ENCODE results near the gene OR8D1. TPM values are rescaled to one million over a fixed set of nuclear protein-coding genes. Genes with fewer than 3 reads are reported as not detected.

OR8D1 gene
- total and polyA plus RNA-seq, 2 donors (not counting 3 experiments of a cell fraction or from before 2014, with no cell fraction given): not detected

GRCh38 chr11:124310721-124311120 is 3.0 kb downstream of the OR8D1 start:
- intact Hi-C loops (cut with micrococcal nuclease) (no loop called here), dilution Hi-C loops (cut with MboI; ENCODE audit: extremely low pct_ligation_motif_present, low sequenced_read_pairs) (no loop called here)
- Histone ChIP-seq H3K36me3 (ENCODE audit: control insufficient read depth in 2 of 2, extremely low read depth in 1 of 2, insufficient read depth in 2 of 2, low read length in 2 of 2) (no peaks in the 10 kb centered on the region), H3K9me3 (replicated peaks; ENCODE audit: control insufficient read depth, insufficient read depth, low read length) (no peaks in the 10 kb centered on the region), H3K79me2 (ENCODE audit: control insufficient read depth, insufficient read depth, low read length) (no peaks in the 10 kb centered on the region), H3K9ac (replicated peaks; ENCODE audit: extremely low read depth, insufficient read depth, low read length) (no peak overlapping the region), H2AFZ (ENCODE audit: low read depth, low read length) (no peak overlapping the region), H4K20me1 (replicated peaks; ENCODE audit: control insufficient read depth, extremely low read depth, insufficient read depth, low read length) (no peaks in the 10 kb centered on the region), H3K27ac (ENCODE audit: insufficient read depth, low read depth, low read length) (no peak overlapping the region), H3K4me3 (replicated peaks in 1 of 3; ENCODE audit: insufficient read depth in 1 of 3, low read depth in 1 of 3, low read length in 3 of 3) (no peak overlapping the region), H3K4me1 (ENCODE audit: control insufficient read depth, extremely low read depth, insufficient read depth, low read length) (peaks cover 6% of the 10 kb centered on the region), H3K4me2 (ENCODE audit: insufficient read depth, low read length) (no peak overlapping the region), H3K9me1 (replicated peaks; ENCODE audit: control insufficient read depth, extremely low read depth, insufficient read depth, low read length) (no peaks in the 10 kb centered on the region), H3K27me3 (ENCODE audit: control insufficient read depth in 2 of 2, insufficient read depth in 2 of 2, low read length in 2 of 2) (peaks cover 0 to 9% of the 10 kb centered on the region in 2 experiments)
- no TSS peak for BruUV-seq (replicated peaks)
- CTCF ChIA-PET: no interaction called here
- FAIRE-seq (no peak), DNase-seq (ENCODE audit: low read depth, low spot score) (peak; percentile 16)
- POLR2A ChIA-PET: no interaction called here
- TF ChIP-seq POLR2AphosphoS5 (IDR thresholded peaks at IDR 0.05; ENCODE audit: insufficient read depth, low read depth, low read length): no peak
- no peak for TF ChIP-seq GATA2 (IDR thresholded peaks at IDR 0.05; ENCODE audit: insufficient read depth, insufficient read length, low read depth, low read length)
- peak; percentile 17 for TF ChIP-seq FOS (IDR thresholded peaks at IDR 0.05; ENCODE audit: borderline replicate concordance, insufficient read depth, low read length)
- no peak for TF ChIP-seq POLR2A (IDR thresholded peaks at IDR 0.05; ENCODE audit: low read depth, low read length)

GRCh38 chr11:124307093-124307492 is 6.7 kb downstream of the OR8D1 start:
- H3K79me2 ChIP-seq (ENCODE audit: control insufficient read depth, insufficient read depth, low read length): no peaks in the 10 kb centered on the region
- H3K9me1 ChIP-seq (replicated peaks; ENCODE audit: control insufficient read depth, extremely low read depth, insufficient read depth, low read length): no peaks in the 10 kb centered on the region
- CTCF ChIA-PET: interaction anchor here (1.9 kb wide), 1 partner anchor 235 kb away, joined by 8 read pairs; no protein-coding TSS in a partner anchor
- no peak for TF ChIP-seq JUN (IDR thresholded peaks at IDR 0.05; ENCODE audit: borderline replicate concordance, insufficient read depth, insufficient read length, low read depth)
- TF ChIP-seq POLR2A (IDR thresholded peaks at IDR 0.05; ENCODE audit: low read depth, low read length): no peak
- TF ChIP-seq EZH2 (IDR thresholded peaks at IDR 0.05; ENCODE audit: borderline replicate concordance, low read depth, low read length, severe bottlenecking): no peak
- TF ChIP-seq MYC (IDR thresholded peaks at IDR 0.05; ENCODE audit: low read depth, low read length): no peak
- no peak for TF ChIP-seq MAX (IDR thresholded peaks at IDR 0.05; ENCODE audit: insufficient read depth, insufficient read length)
- no peak for TF ChIP-seq GATA2 (IDR thresholded peaks at IDR 0.05; ENCODE audit: insufficient read depth, insufficient read length, low read depth, low read length)
- TF ChIP-seq POLR2AphosphoS5 (IDR thresholded peaks at IDR 0.05; ENCODE audit: insufficient read depth, low read depth, low read length): no peak
- TF ChIP-seq CTCF (IDR thresholded peaks at IDR 0.05; ENCODE audit: extremely low read depth in 1 of 2, insufficient read depth in 1 of 2, low read depth in 1 of 2, low read length in 2 of 2): no peak
- dilution Hi-C loops (cut with MboI; ENCODE audit: extremely low pct_ligation_motif_present, low sequenced_read_pairs) (no loop called here), intact Hi-C loops (cut with micrococcal nuclease) (no loop called here)
- no peaks in the 10 kb centered on the region for H4K20me1 ChIP-seq (replicated peaks; ENCODE audit: control insufficient read depth, extremely low read depth, insufficient read depth, low read length)
- no peaks in the 10 kb centered on the region for H3K36me3 ChIP-seq (ENCODE audit: control insufficient read depth in 2 of 2, extremely low read depth in 1 of 2, insufficient read depth in 2 of 2, low read length in 2 of 2)
- FAIRE-seq: no peak
- no peak overlapping the region for H3K9ac ChIP-seq (replicated peaks; ENCODE audit: extremely low read depth, insufficient read depth, low read length)
- H3K4me2 ChIP-seq (ENCODE audit: insufficient read depth, low read length): no peak overlapping the region
- H3K9me3 ChIP-seq (replicated peaks; ENCODE audit: control insufficient read depth, insufficient read depth, low read length): no peaks in the 10 kb centered on the region
- POLR2A ChIA-PET: no interaction called here
- no TSS peak for BruUV-seq (replicated peaks)
- no peak overlapping the region for H3K27ac ChIP-seq (ENCODE audit: insufficient read depth, low read depth, low read length)
- H3K27me3 ChIP-seq (ENCODE audit: control insufficient read depth in 2 of 2, insufficient read depth in 2 of 2, low read length in 2 of 2): peaks cover 0 to 9% of the 10 kb centered on the region in 2 experiments
- H2AFZ ChIP-seq (ENCODE audit: low read depth, low read length): no peak overlapping the region
- H3K4me1 ChIP-seq (ENCODE audit: control insufficient read depth, extremely low read depth, insufficient read depth, low read length): no peaks in the 10 kb centered on the region
- no peak for DNase-seq (ENCODE audit: low read depth, low spot score)
- no peak overlapping the region for H3K4me3 ChIP-seq (replicated peaks in 1 of 3; ENCODE audit: insufficient read depth in 1 of 3, low read depth in 1 of 3, low read length in 3 of 3)
